OCI-LY3 (cell line): ENCODE measurements around the gene NTRK2.

ENCODE experiments used
- H2AFZ ChIP-seq: fragments of 200-600, 300-600 bp; shearing (Covaris generic); 2 replicates; pipeline ENCODE4 v1.6.0; 2014; ENCODE audit warnings: antibody characterized with exemption, low read depth, low read length
- H3K27ac ChIP-seq: fragments of 200-600, 300-600 bp; sonication (generic); 2 replicates; pipeline ENCODE4 v1.5.1; 2014; ENCODE audit warnings: mild to moderate bottlenecking, low read length, moderate library complexity, mixed read lengths
- H3K27me3 ChIP-seq: fragments of 200-600, 300-600 bp; sonication (generic); 2 replicates; pipeline ENCODE4 v1.6.1; 2014; ENCODE audit warnings: low read depth, low read length, mixed read lengths
- H3K36me3 ChIP-seq: fragments of 200-600, 300-600 bp; sonication (generic); replicated peaks from 2 replicates; pipeline ENCODE3; 2014; ENCODE audit warnings: low read depth, low read length, mixed read lengths
- H3K4me1 ChIP-seq: fragments of 300-600, 200-600 bp; sonication (generic); 2 replicates; pipeline ENCODE4 v1.6.1; 2014; ENCODE audit warnings: low read length, mixed read lengths
- H3K4me2 ChIP-seq: fragments of 200-600, 300-600 bp; sonication (generic); 2 replicates; pipeline ENCODE4 v1.6.1; 2014; ENCODE audit warnings: low read length, mixed read lengths
- H3K4me3 ChIP-seq: fragments of 300-600, 200-600 bp; sonication (generic); 2 replicates; pipeline ENCODE4 v1.5.1; 2014; ENCODE audit warnings: antibody characterized with exemption, mild to moderate bottlenecking, low read length, moderate library complexity
- H3K79me2 ChIP-seq: fragments of 300-600, 200-600 bp; shearing (Covaris generic); 2 replicates; pipeline ENCODE4 v1.6.1; 2014; ENCODE audit warnings: mild to moderate bottlenecking, low read length, mixed read lengths
- H3K9ac ChIP-seq: fragments of 300-600, 200-600 bp; shearing (Covaris generic); 2 replicates; pipeline ENCODE4 v1.6.0; 2014; ENCODE audit warnings: mild to moderate bottlenecking, low read length, moderate library complexity
- H3K9me3 ChIP-seq: fragments of 200-600, 300-600 bp; shearing (Covaris generic); 2 replicates; pipeline ENCODE4 v1.6.1; 2014; ENCODE audit warnings: low read length, mixed read lengths; ENCODE audit not compliant: insufficient read depth
- H4K20me1 ChIP-seq: fragments of 200-600, 300-600 bp; sonication (generic); 2 replicates; pipeline ENCODE4 v1.6.1; 2016; ENCODE audit warnings: low read length, mixed read lengths; ENCODE audit not compliant: insufficient read depth
- EZH2phosphoT487 ChIP-seq: fragments of 200-600 bp; shearing (Covaris generic); IDR thresholded peaks from 2 replicates; pipeline ENCODE4 v1.6.1; 2018; ENCODE audit warnings: antibody characterized with exemption, mixed run types, low read depth
- TF ChIP-seq, protein P1 (sequence below): fragments of 200-600, 300-600 bp; sonication (generic); IDR thresholded peaks from 2 replicates; pipeline ENCODE4 v1.5.1; 2014; ENCODE audit warnings: antibody characterized with exemption, low read length, low read depth

NTRK2 gene

DNA sequence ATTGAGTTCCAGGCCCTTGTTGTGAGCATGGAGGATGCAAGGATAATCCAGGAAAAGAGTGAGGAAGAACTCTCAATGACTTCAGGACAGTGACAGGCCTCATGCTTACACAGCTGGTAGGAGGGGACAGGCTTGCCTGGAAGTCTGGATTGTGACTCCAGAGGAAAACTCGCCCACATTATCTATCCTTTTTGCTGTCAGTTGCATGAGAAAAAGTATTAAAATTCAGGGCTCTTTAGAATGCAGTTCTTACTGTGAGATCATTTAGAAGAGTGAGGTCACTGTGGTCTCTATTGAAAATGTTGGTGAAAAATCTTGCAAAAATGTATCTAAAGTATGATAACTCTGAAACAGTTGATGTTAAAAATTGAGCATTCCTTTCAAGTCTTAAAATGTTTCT is 30.5 kb downstream of the NTRK2 start:
- H3K4me2 ChIP-seq = no peak overlapping the region
- H3K9ac ChIP-seq = no peak overlapping the region
- H4K20me1 ChIP-seq = no peaks in the 10 kb centered on the region
- no peaks in the 10 kb centered on the region for H3K27me3 ChIP-seq
- H3K4me3 ChIP-seq = no peak overlapping the region
- H3K36me3 ChIP-seq = no peaks in the 10 kb centered on the region
- H3K4me1 ChIP-seq = peaks cover 11% of the 10 kb centered on the region
- no peak for TF ChIP-seq EZH2phosphoT487
- TF ChIP-seq, protein P1, sequence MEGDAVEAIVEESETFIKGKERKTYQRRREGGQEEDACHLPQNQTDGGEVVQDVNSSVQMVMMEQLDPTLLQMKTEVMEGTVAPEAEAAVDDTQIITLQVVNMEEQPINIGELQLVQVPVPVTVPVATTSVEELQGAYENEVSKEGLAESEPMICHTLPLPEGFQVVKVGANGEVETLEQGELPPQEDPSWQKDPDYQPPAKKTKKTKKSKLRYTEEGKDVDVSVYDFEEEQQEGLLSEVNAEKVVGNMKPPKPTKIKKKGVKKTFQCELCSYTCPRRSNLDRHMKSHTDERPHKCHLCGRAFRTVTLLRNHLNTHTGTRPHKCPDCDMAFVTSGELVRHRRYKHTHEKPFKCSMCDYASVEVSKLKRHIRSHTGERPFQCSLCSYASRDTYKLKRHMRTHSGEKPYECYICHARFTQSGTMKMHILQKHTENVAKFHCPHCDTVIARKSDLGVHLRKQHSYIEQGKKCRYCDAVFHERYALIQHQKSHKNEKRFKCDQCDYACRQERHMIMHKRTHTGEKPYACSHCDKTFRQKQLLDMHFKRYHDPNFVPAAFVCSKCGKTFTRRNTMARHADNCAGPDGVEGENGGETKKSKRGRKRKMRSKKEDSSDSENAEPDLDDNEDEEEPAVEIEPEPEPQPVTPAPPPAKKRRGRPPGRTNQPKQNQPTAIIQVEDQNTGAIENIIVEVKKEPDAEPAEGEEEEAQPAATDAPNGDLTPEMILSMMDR = no peak
- no peak overlapping the region for H2AFZ ChIP-seq
- H3K79me2 ChIP-seq = no peaks in the 10 kb centered on the region
- H3K9me3 ChIP-seq = no peaks in the 10 kb centered on the region
- H3K27ac ChIP-seq = no peak overlapping the region

DNA sequence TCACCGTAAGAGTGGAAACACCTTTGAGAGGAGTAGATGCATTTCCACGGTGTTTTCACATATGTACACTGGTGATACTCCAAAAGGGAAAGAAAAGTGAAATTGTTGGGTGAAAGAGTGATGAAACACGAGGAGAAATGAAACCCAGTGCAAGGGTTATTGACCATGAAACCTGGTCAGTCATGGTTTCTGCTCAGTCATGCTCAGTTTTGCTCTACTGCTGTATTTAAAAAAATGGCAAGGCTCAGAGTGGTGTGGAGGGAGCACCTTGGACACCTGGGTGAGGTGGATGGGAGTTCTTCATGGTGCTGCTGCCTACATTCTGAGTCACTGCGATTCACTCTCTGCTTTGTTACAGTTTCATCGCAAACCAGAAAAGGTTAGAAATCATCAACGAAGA is 32.3 kb downstream of the NTRK2 start:
- no peaks in the 10 kb centered on the region for H3K9me3 ChIP-seq

DNA sequence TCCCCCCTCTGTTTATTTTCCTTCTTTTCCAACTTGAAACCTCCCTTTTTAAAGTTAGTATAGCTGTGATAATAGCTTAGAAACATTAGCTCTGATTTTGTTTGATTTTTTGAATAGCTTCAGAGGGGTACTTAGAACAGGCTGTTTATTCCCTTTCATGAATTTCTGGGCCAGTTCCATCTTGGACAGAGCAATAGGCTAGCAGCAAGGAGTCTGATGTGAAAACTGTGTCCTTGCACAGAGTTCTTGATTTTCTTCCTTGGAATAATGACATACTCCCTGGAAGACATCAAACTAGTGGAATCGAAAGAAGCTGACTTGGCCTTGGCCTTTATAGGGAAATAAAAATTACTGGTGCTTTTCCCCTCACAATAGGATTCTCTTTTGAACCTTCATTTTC is 32.9 kb downstream of the NTRK2 start:
- Histone ChIP-seq H3K4me2 (no peak overlapping the region; the same call in 1 of the 2 replicates), H3K9ac (no peak overlapping the region), H3K4me3 (no peak overlapping the region)

More for the DNA sequence above, 32.3 kb downstream of the NTRK2 start:
- TF ChIP-seq EZH2phosphoT487 = no peak
- TF ChIP-seq, protein P1 = no peak
- no peaks in the 10 kb centered on the region for H3K27me3 ChIP-seq
- H3K79me2 ChIP-seq = no peaks in the 10 kb centered on the region
- no peaks in the 10 kb centered on the region for H3K36me3 ChIP-seq
- no peak overlapping the region for H3K4me3 ChIP-seq
- peak overlapping the region; percentile 45 for H3K4me2 ChIP-seq
- 0 out of 2 replicates have a peak overlapping the region, but pooled peaks have one; percentile 15 for H2AFZ ChIP-seq
- peaks cover 11% of the 10 kb centered on the region for H3K4me1 ChIP-seq
- H3K27ac ChIP-seq = no peak overlapping the region
- no peaks in the 10 kb centered on the region for H4K20me1 ChIP-seq
- no peak overlapping the region for H3K9ac ChIP-seq

DNA sequence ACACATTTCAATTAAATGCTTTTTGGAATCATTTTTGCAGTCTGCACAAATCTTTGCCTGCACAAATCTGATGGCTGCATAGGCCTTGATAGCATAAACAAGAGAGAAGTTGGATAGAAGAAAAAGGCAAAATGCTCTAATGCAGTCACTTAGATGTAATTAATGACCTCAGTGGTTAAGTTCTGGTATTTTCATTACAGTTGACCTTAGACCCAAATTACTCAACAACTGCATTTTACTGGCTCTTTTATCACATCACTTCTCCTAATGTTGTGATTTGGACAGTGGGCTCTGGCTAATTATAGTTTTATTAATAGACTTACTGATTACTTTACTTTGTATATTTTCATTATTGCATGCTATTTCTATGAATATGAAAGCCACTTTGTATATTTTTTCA is 34.3 kb downstream of the NTRK2 start:
- Histone ChIP-seq H4K20me1 (no peaks in the 10 kb centered on the region), H3K9ac (no peak overlapping the region), H3K79me2 (no peaks in the 10 kb centered on the region), H3K4me3 (no peak overlapping the region), H2AFZ (no peak overlapping the region), H3K4me1 (peaks cover 11% of the 10 kb centered on the region), H3K27me3 (no peaks in the 10 kb centered on the region), H3K27ac (no peak overlapping the region), H3K4me2 (no peak overlapping the region), H3K36me3 (no peaks in the 10 kb centered on the region), H3K9me3 (no peaks in the 10 kb centered on the region)
- TF ChIP-seq, protein P1 = no peak
- TF ChIP-seq EZH2phosphoT487 = no peak

More for the DNA sequence above, 32.9 kb downstream of the NTRK2 start:
- TF ChIP-seq EZH2phosphoT487 = no peak
- TF ChIP-seq, protein P1 = no peak
- Histone ChIP-seq H3K36me3 (no peaks in the 10 kb centered on the region), H3K27me3 (no peaks in the 10 kb centered on the region), H3K27ac (no peak overlapping the region), H3K4me1 (peaks cover 11% of the 10 kb centered on the region), H3K79me2 (no peaks in the 10 kb centered on the region), H4K20me1 (no peaks in the 10 kb centered on the region), H3K9me3 (no peaks in the 10 kb centered on the region), H2AFZ (no peak overlapping the region)
